ENCODE measurements around the gene GDA.
"Not testable (repeated sequence)": the region's sequence is repeated elsewhere in the genome, so short reads cannot be mapped to it uniquely, and the experiment has no call there.

The GDA gene

GRCh38 chr9:72263572-72263971 lies 114.3 kb downstream of the GDA start:
- peaks cover 21% of the 10 kb centered on the region for H3K27me3 Mint-ChIP-seq
- H3K4me1 Mint-ChIP-seq (ENCODE audit: low read depth): no peaks in the 10 kb centered on the region
- no peaks in the 10 kb centered on the region for H3K36me3 Mint-ChIP-seq (ENCODE audit: low read depth)
- no peak overlapping the region for H3K4me3 Mint-ChIP-seq
- H3K9me3 Mint-ChIP-seq: no peaks in the 10 kb centered on the region
- H3K27ac Mint-ChIP-seq: no peak overlapping the region

- no peak overlapping the region for H3K4me3 Mint-ChIP-seq
- no peaks in the 10 kb centered on the region for H3K4me1 Mint-ChIP-seq (ENCODE audit: low read depth)
- no peaks in the 10 kb centered on the region for H3K27me3 Mint-ChIP-seq
- H3K27ac Mint-ChIP-seq: no peak overlapping the region
- no peaks in the 10 kb centered on the region for H3K36me3 Mint-ChIP-seq (ENCODE audit: low read depth)
- H3K9me3 Mint-ChIP-seq: no peaks in the 10 kb centered on the region
These were observed 119.7 kb downstream of the GDA start for GRCh38 chr9:72268961-72269360.

- H3K4me3 Mint-ChIP-seq; H3K27ac Mint-ChIP-seq; H3K27me3 Mint-ChIP-seq; H3K9me3 Mint-ChIP-seq; H3K4me1 Mint-ChIP-seq (ENCODE audit: low read depth); H3K36me3 Mint-ChIP-seq (ENCODE audit: low read depth): not testable (repeated sequence)
These were observed 121.1 kb downstream of the GDA start for GRCh38 chr9:72270359-72270758.

GRCh38 chr9:72271613-72272478 lies 122.6 kb downstream of the GDA start:
- Mint-ChIP-seq H3K4me1 (ENCODE audit: low read depth) (no peaks in the 10 kb centered on the region), H3K27me3 (no peaks in the 10 kb centered on the region), H3K27ac (no peak overlapping the region), H3K9me3 (no peaks in the 10 kb centered on the region), H3K36me3 (ENCODE audit: low read depth) (no peaks in the 10 kb centered on the region), H3K4me3 (no peak overlapping the region)

- Mint-ChIP-seq H3K9me3 (no peaks in the 10 kb centered on the region), H3K4me1 (ENCODE audit: low read depth) (no peaks in the 10 kb centered on the region), H3K27ac (no peak overlapping the region), H3K4me3 (no peak overlapping the region), H3K36me3 (ENCODE audit: low read depth) (no peaks in the 10 kb centered on the region), H3K27me3 (no peaks in the 10 kb centered on the region)
These were observed 125.2 kb downstream of the GDA start for GRCh38 chr9:72274441-72274840.

- no peaks in the 10 kb centered on the region for H3K27me3 Mint-ChIP-seq
- no peaks in the 10 kb centered on the region for H3K9me3 Mint-ChIP-seq
- no peaks in the 10 kb centered on the region for H3K4me1 Mint-ChIP-seq (ENCODE audit: low read depth)
- no peak overlapping the region for H3K27ac Mint-ChIP-seq
- no peak overlapping the region for H3K4me3 Mint-ChIP-seq
- no peaks in the 10 kb centered on the region for H3K36me3 Mint-ChIP-seq (ENCODE audit: low read depth)
These were observed 125.7 kb downstream of the GDA start for GRCh38 chr9:72274916-72275315.

GRCh38 chr9:72276429-72276828 lies 127.2 kb downstream of the GDA start:
- Mint-ChIP-seq H3K4me1 (ENCODE audit: low read depth) (no peaks in the 10 kb centered on the region), H3K4me3 (no peak overlapping the region), H3K9me3 (no peaks in the 10 kb centered on the region), H3K27ac (no peak overlapping the region), H3K36me3 (ENCODE audit: low read depth) (no peaks in the 10 kb centered on the region), H3K27me3 (no peaks in the 10 kb centered on the region)

GRCh38 chr9:72278959-72279358 lies 129.7 kb downstream of the GDA start:
- no peaks in the 10 kb centered on the region for H3K27me3 Mint-ChIP-seq
- no peaks in the 10 kb centered on the region for H3K9me3 Mint-ChIP-seq
- no peak overlapping the region for H3K27ac Mint-ChIP-seq
- H3K4me1 Mint-ChIP-seq (ENCODE audit: low read depth): no peaks in the 10 kb centered on the region
- no peaks in the 10 kb centered on the region for H3K36me3 Mint-ChIP-seq (ENCODE audit: low read depth)
- no peak overlapping the region for H3K4me3 Mint-ChIP-seq

GRCh38 chr9:72280913-72281500 lies 131.8 kb downstream of the GDA start:
- Mint-ChIP-seq H3K27me3 (no peaks in the 10 kb centered on the region), H3K4me3 (no peak overlapping the region), H3K9me3 (no peaks in the 10 kb centered on the region), H3K36me3 (ENCODE audit: low read depth) (no peaks in the 10 kb centered on the region), H3K27ac (no peak overlapping the region), H3K4me1 (ENCODE audit: low read depth) (no peaks in the 10 kb centered on the region)

GRCh38 chr9:72289401-72289800 lies 140.2 kb downstream of the GDA start:
- no peak overlapping the region for H3K27ac Mint-ChIP-seq
- H3K4me3 Mint-ChIP-seq: no peak overlapping the region
- peaks cover 11% of the 10 kb centered on the region for H3K27me3 Mint-ChIP-seq
- no peaks in the 10 kb centered on the region for H3K36me3 Mint-ChIP-seq (ENCODE audit: low read depth)
- no peaks in the 10 kb centered on the region for H3K9me3 Mint-ChIP-seq
- peaks cover 8% of the 10 kb centered on the region for H3K4me1 Mint-ChIP-seq (ENCODE audit: low read depth)

- peaks cover 8% of the 10 kb centered on the region for H3K4me1 Mint-ChIP-seq (ENCODE audit: low read depth)
- H3K27ac Mint-ChIP-seq: no peak overlapping the region
- no peaks in the 10 kb centered on the region for H3K36me3 Mint-ChIP-seq (ENCODE audit: low read depth)
- H3K4me3 Mint-ChIP-seq: no peak overlapping the region
- no peaks in the 10 kb centered on the region for H3K9me3 Mint-ChIP-seq
- peaks cover 11% of the 10 kb centered on the region for H3K27me3 Mint-ChIP-seq
These were observed 141.1 kb downstream of the GDA start for GRCh38 chr9:72290311-72290710.

- peaks cover 11% of the 10 kb centered on the region for H3K27me3 Mint-ChIP-seq
- H3K4me3 Mint-ChIP-seq: not testable (repeated sequence)
These were observed 142.3 kb downstream of the GDA start for GRCh38 chr9:72291576-72291975.

GRCh38 chr9:72292256-72292682 lies 143.0 kb downstream of the GDA start:
- Mint-ChIP-seq H3K9me3 (no peaks in the 10 kb centered on the region), H3K27me3 (peaks cover 11% of the 10 kb centered on the region), H3K27ac (no peak overlapping the region), H3K36me3 (ENCODE audit: low read depth) (no peaks in the 10 kb centered on the region), H3K4me3 (no peak overlapping the region), H3K4me1 (ENCODE audit: low read depth) (peaks cover 8% of the 10 kb centered on the region)

More at GRCh38 chr9:72291576-72291975, 142.3 kb downstream of the GDA start:
- not testable (repeated sequence) for H3K36me3 Mint-ChIP-seq (ENCODE audit: low read depth); H3K27ac Mint-ChIP-seq; H3K9me3 Mint-ChIP-seq; H3K4me1 Mint-ChIP-seq (ENCODE audit: low read depth)

GRCh38 chr9:72292874-72293607 lies 143.8 kb downstream of the GDA start:
- Mint-ChIP-seq H3K27me3 (peaks cover 11% of the 10 kb centered on the region), H3K4me3 (no peak overlapping the region), H3K27ac (no peak overlapping the region), H3K4me1 (ENCODE audit: low read depth) (peaks cover 8% of the 10 kb centered on the region), H3K9me3 (no peaks in the 10 kb centered on the region), H3K36me3 (ENCODE audit: low read depth) (no peaks in the 10 kb centered on the region)

GRCh38 chr9:72294936-72295335 lies 145.7 kb downstream of the GDA start:
- Mint-ChIP-seq H3K27ac (no peak overlapping the region), H3K36me3 (ENCODE audit: low read depth) (no peaks in the 10 kb centered on the region), H3K9me3 (no peaks in the 10 kb centered on the region), H3K27me3 (peaks cover 7% of the 10 kb centered on the region), H3K4me1 (ENCODE audit: low read depth) (peaks cover 8% of the 10 kb centered on the region), H3K4me3 (no peak overlapping the region)
